GM21390 (cell line): ENCODE results near the gene COPS8.

Source experiments
- ATAC-seq: cut with Tn5 transposase; IDR thresholded peaks from one replicate; pipeline ENCODE4 v1.9.1; 2021; ENCODE audit not compliant: unreplicated experiment

COPS8 gene

DNA sequence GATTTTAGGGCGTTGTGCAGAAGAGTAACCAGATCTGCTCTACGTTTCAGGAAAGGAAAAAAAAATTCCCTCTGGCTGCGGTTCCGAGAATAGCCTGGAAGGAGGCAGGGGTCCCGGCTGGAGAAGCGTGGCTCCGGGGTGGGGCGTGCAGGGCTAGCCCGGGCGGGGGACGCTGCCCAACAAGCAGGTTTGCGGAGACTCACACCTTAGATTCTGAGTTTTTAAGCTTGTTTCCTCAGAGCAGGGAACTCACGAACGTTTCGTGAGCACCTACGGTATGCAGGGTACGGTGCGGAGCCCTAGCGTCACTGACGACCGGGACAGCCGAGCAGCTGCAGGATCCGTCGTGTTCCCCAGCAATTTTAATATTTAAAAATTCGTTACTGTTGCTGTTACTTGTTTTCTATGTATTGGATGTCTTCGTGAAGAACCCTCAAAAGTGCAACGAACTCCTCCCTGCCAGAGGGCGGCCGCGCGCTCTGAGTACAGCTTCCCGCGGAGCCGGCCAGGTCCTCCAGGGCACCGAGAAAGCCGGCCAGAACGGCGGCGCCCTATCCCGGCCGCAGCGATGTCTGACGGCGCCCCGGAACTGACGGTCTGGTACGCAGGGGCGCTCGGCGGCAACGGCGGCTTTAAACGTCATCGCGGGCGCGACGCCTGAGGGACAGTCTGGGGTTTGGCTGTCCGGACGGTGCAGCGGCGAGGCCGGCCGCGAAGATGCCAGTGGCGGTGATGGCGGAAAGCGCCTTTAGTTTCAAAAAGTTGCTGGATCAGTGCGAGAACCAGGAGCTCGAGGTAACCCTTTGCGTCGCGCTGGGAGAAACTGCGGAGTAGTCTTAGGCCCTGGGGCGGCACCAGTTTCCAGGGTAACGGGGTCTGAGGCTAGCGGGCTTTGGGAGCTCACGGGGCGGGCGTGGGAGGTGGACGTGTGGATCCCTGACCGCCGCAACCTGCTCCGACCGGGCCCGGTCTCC lies at the start of gene COPS8:
Gene COPS8 (plus strand): TSS at position 642 of the 974 bp plus-strand sequence. CDS start 76 bp downstream, at position 718.
- ATAC-seq, result peak; percentile 99

DNA sequence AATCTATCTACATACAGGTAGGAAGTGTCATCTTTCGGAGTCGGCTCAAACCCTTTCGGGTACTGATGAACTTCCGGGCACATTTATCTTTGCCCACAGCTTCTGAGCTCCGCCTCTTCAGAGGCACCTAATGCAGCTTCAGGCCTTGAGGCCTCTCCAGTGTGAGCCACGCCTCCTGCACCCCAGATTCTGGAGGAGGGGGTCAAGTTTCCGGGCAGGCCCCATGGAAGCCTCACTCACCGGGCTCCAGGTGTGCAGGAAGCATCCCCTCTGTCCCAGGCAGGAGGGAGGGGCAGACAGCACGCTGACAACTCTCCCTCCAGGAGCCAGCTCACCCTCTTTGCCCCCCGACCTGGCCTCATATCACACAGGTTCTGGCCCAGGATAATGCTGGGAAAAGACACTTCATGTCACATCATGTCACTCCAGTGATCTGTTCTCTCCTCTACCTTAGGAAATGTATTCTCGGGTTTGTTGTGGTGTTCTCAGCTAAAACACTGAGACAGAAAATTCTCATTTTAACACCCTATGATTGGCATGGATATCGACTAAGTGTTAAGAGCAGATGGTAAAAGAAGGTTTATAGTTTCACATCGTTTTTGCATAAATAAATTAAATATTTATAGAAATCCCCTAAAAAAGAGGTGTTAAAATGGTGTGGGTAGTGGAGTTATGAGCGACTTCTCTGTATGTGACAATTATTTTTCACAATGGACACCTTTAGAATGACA lies 46.2 kb upstream of the COPS8 start:
- ATAC-seq, result no peak

DNA sequence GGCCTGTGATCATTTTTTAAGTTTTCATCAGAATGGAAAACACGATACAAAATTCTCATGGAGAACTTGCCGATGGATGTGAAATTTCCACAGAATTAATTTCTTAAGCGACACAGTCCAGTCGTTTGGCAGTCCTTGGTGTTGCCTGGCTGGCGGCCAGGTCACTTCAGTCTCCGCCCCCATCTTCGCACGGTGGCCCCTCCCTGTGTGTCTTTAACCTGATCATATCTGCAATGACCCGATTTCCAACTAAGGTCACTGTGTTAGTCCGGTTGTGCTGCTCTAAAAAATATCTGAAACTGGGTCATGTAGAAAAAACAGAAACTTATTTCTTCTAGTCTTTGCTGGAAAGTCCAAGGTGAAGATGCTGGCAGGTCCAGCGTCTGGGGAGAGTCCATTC lies 44.5 kb upstream of the COPS8 start:
- ATAC-seq, result no peak

DNA sequence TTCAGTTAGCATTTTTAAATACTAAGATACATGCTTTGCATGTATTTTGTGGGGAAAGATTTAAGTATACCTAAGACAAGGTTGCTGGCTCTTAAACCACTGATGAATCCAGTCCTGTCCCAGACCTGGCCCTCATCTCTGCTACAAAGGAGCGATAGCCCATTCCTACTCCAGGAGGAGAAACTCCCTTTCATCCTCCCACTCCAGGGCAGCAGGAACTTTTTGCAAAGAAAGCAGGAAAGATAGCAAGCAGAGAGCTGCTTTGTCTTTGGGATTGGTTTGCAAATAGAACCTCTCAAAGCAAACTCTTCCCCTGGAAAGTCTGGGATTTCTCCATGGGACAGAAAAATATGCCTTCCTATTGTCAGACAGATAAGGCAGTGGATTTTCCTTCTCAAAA lies 43.6 kb upstream of the COPS8 start:
- ATAC-seq, result no peak

DNA sequence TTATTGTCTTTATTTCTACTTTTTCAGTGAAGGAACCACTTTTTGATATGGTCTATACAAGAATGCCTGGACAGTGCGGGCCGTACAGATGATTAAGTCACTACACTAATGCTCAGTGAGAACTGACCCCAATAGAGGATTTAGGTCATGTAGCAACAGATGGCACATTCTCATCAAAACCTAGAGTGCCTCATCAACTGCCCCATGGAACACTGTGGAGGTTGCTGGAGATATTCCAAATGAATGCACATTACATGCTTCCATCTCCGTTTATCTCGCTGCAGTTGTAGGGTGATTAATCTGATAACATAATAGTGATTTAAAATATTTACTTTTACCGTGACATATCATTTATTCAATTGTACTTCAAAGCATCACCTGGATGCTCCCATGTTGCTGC lies 41.8 kb upstream of the COPS8 start:
- no peak for ATAC-seq

DNA sequence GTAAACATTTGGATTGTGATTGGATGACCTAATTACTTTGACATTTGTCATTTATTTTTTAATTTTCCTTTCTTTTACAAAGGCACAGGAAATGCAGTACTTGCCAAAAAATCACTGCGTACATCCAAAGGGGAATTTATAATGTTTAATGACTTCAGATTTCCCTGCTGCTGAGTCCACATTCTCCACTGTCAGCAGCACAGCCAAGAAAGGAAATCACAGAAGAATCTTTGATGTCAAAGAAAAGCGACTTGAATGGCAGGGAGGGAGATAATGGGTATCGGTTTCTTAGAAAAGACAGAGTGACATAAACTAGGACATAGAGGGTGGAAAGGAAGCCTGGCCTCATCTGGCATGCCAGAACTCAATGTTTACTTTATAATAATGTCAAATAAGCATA lies 41.4 kb upstream of the COPS8 start:
- ATAC-seq, result no peak

DNA sequence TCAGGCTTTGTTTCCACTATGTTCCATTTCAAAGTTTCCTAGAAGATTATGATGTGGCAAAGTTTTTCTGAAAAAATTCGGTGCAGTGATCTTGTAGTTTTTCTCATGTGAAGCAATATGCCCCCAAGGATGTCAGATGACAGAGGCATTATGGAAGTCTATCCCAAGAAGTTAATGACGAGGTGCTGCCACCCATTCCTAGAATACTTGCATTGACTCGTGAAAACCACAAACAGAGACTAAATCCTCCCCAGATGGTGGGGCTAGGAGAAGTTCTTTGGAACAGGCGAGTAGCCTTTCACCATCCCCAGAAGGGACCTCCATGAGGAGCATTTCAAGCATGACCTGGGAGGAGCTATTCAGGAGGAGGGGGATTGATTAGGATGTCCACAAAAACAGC lies 40.2 kb upstream of the COPS8 start:
- no peak for ATAC-seq

DNA sequence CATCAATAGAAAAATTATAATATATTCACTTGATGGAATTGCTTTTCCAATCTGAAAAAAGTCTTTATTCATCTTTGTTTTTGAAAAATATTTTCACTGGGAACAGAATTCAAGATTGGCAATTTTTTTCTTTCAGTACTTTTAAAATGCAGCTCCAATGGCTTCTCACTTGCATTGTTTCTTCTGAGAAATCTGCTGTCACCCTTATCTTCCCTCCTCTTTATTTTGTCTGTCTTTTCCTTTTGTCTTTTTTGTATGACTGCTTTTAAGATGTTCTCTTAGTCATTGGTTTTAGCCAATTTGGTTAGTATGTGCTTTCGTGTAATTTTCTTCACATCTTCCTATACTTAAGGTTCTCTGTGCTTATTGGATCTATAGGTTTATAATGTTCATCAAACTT lies 37.1 kb upstream of the COPS8 start:
- no peak for ATAC-seq

DNA sequence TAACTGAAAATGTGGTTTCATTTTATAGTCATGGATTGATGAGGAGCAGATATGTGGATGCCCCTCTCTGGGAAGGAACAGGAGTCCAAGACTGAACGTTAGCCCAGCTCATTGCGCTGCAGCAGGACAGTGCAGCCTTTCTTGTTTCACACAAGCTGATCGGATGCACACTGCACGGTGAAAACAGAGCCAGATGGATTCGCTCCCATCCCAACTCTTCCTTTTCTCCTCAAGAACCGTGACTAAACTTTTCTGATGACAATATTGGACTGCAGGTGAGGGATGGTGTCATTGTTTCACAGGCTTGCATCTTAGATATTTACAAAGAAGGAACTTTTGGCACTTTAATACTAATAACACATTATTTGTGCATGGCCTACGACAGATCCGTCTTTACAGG lies 33.8 kb upstream of the COPS8 start:
- no peak for ATAC-seq

DNA sequence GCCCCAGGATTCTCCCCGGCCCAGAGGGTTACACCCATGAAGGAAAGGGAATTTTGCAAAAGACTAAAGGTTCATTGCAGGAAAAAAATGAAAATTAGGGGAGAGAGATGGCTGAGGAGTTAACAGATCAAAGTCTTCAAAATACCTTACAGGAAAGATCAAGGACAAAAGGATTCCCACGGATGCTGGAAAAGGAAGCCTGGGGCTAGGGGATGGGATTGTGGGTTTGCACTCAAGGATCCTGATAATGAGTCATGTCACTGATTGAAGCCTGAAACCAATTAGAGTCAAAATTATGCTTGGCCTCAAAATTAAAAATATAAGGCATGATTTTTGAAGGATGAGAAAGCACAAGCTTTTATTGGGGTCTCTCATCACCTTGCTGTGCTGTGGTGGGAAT lies 32.6 kb upstream of the COPS8 start:
- no peak for ATAC-seq

DNA sequence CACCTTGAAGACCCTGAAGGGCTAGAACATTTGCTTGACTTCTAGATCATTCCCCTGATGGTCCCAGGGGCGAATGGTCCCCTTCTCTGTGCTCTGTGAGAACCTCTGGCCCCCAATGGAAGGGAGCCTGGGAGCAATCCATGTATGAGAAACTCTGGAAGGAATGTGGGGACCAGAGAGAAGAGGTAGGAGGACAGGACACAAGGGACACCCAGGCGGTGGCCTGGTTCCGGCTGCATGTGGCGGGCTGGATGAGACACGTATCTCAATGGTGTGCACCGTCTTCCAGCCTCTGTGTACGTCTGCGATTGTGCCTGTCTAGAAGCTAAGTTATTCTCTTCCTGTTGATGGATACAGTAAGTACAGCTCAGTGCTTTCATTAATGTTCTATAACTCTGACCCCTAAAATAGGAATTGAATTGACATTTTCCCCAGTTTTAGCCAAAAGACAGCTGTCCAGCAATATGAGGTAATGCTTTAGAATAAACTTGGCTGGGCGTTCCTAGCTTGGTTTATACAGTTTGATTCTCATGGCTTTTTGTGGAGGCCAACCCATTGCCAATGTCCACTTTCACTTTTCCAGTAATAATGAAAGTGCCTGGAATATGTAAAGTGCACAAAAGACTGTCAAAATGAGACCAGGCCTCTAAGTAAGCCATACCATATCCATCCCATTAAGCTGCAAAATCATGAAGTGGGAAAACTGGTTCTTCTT lies 30.1 kb upstream of the COPS8 start:
- ATAC-seq, result no peak

DNA sequence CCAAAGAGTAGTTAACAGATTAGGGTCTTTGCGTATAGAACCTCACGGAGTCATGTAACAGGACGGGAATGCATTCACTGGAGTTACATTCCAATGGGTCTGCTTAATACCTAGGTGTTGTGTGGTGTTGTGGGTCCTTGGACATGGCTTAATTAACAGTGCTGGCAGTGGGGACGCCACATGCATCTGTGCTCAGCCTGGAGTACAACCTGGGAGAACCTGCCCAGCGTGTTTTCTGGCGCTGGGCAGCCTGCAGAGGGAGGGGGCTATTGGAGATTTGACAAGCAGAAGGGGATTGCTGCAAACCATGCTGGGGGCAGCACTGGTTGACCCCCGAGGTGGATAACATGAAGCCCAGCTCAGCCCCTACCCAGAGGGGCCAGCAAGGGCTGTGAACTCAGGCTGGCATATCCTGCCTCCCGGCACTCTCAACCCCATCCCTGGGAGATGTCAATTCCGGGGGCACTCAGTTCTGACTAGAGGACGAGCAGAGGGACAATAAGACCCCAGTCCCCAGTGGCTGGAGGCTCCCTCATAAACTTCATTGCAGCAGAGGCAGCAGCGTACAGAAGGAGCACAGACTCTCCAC lies 29.3 kb upstream of the COPS8 start:
- ATAC-seq, result no peak

DNA sequence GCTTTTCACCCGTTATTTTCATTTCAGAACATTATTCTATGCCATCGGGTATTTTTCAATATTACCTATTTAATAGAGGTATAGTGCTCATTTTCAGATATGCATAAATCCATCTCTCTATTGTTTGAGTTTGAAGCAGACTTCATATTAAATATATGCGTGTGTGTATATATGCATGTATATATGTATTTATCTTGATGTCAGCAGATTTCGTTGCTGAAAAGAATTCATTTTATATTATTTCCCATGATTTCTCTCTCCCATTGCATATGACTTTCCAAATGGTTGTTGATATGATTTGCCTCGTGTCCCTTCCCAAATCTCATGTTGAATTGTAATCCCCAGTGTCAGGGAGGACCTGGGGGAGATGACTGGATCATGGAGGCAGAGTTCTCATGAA lies 28.6 kb upstream of the COPS8 start:
- no peak for ATAC-seq

DNA sequence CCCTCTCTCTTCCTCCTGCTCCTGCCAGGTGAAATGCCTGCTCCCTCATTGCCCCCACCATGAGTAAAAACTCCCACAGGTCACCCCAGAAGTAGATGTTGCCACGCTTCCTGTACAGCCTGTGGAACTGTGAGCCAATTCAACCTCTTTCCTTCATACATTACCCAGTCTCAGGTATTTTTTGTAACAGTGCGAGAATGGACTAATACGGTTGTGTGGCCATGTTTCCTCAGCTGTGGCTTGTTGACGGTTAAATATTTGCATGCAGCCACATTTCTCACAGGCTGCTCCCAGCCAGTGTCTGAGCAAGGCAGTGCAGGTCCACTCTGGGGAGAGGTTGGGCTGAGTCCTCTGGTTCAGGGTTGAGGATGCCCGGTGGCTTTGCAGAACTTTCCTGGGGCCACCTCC lies 27.8 kb upstream of the COPS8 start:
- ATAC-seq, result peak; percentile 74

DNA sequence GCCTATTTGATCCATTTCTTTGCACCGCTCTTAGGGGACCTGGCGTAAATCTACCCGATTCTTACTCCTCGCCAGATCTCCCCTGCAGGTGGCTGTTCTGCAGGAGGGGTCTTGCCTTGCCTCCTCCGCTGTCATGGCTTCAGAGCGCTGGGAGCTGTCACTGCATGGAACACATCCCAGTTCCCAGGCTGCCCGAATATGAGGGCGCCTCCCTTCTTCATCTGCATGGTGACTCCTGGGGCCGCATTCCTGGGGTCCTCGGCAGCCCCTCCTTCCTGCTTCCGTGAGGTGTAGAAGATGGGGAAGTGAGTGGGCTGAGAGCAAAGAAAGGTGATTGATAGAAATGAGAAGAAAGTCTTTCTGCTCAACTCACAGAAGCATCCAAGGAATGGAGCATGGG lies 27.3 kb upstream of the COPS8 start:
- ATAC-seq, result no peak

DNA sequence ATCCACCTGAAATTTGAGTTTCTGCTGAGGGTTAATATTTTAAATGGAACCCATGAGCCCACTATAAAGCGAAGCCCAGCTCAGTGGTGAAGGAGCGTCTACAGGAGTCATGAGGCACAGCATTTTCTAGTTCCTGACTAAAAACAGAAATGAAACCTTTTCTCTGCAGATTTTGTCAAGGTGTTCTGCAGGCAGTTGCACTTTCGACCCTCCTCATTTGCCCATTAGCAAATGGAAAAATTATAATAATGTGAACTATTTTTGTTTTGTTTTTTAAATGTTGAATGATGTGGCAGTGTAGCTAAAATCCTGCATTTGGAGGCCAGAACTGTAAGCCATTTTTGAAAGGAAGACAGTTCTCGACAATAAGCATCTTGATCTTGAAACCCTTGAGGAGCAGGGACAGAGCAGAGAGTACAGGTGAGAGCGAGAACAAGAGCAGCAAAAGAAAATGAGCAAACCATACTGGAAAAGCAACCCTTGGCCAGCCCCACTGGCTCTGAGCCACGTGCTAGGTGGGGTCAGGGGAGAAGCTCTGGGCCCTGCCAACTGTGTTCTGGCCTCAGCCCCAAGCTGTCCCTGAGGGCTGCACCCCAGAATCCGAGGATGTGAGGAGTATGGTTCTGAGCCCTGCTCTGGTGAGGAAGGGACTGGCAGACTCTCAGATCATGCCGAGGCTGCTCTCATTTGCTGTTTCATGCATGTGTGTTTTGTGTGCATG lies 26.4 kb upstream of the COPS8 start:
- ATAC-seq, result peak; percentile 79

DNA sequence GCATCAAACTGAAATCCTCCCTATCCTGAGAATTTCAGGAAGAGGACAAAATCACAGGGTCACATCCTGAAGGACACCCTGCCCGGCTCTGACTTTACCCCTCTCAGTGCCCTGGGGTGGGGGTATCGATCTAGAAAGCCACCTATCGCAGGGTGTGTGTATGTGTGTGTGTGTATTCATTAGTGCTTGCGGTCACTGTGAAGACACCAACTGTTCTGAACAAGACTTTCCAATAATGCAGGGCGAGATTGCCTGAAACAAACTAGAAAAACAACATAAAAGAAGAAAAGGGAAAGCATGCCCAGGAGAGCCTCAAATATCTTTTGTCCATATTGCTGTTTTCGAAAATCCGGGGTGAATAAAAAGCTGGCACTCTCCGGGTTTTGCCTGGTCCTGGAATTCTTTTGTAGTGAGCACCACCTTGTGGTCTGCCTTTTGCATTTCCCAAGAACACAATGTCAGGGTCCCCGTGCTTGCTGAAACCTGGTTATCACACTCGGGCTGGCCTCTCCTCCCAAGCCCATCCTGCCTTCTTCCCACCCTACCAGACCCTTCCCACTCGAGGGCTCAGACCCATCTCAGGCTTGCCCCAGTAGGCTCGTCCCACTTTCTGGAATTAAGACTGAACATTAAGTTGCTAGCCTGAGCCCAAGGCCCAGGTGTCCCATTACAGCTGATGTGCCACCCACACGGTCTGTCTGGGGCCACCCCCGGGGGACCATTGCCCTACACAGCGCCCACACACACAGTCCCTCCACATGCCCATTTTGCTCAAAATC lies 25.0 kb upstream of the COPS8 start:
- no peak for ATAC-seq

DNA sequence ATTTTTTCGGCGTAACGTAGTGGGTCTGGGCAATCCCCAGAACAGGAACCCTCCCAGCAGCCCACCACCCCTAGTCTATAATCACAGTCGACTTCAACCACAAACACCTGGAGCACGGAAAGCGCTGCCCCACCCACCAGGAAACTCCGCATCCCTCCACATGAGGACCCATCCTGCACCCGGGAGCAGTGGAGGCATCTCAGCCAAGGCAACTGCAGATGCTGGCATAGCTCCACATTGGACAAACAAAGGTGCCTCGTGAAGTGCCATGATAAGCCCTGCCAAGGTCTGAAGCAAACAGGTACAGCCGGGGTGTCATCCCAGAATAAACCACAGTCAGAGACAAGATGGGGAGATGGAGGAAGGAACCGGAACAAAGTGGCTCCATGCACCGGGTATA lies 24.3 kb upstream of the COPS8 start:
- no peak for ATAC-seq

DNA sequence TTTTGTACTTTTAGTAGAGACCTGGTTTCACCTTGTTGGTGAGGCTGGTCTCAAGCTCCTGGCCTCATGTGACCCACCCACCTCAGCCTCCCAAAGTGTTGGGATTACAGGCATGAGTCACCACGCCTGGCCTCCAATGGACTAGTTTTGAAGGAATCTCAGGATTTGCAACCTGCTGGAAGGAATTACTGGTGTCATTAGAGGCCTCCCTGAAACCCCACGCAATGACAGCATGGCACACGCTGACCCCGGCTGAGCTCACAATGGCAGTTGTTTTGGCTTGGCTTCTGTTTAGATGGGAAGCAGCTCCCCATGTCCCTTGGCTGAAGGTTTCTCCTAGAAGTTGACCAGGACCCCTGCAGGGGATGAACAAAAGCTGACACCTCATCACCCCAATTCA lies 23.1 kb upstream of the COPS8 start:
- ATAC-seq, result no peak
